Globus pallidus (tissue), 1 donor: ENCODE measurements around the gene NBPF10.
"Not testable (repeated sequence)": the region's sequence is repeated elsewhere in the genome, so short reads cannot be mapped to it uniquely, and the experiment has no call there.

Experiments used
- DNase-seq: peaks from one replicate; pipeline ENCODE4 v3.0.0-alpha.2; 2015; ENCODE audit warnings: low spot score

NBPF10 gene

GRCh38 chr1:146144465-146144864 is at the start of gene NBPF10:
TSS of gene NBPF10 (minus strand) at chr1:146144804. CDS start at chr1:146144769, 35 bp downstream.
- DNase-seq: not testable (repeated sequence)

GRCh38 chr1:146174531-146174930 is 29.9 kb upstream of the NBPF10 start:
- DNase-seq: not testable (repeated sequence)

- DNase-seq: not testable (repeated sequence)
These were observed 23.1 kb upstream of the NBPF10 start for GRCh38 chr1:146167740-146168139.

GRCh38 chr1:146167273-146167672 is 22.7 kb upstream of the NBPF10 start:
- not testable (repeated sequence) for DNase-seq
